MM.1S (cell line): ENCODE measurements around the gene EMP1.

Source experiments
- DNase-seq: peaks from one replicate; pipeline ENCODE4 v3.0.0-alpha.2; 2015
- H2AFZ ChIP-seq: fragments of 300-600 bp; sonication (generic); 2 replicates; pipeline ENCODE4 v1.6.0; 2016; ENCODE audit warnings: antibody characterized with exemption, low read length
- H3F3A ChIP-seq: fragments of 300-600 bp; sonication (generic); 2 replicates; pipeline ENCODE4 v1.6.1; 2016; ENCODE audit warnings: mild to moderate bottlenecking, antibody characterized with exemption, low read length, moderate library complexity, mixed read lengths; ENCODE audit not compliant: insufficient read depth
- H3K27ac ChIP-seq: fragments of 300-600 bp; sonication (generic); 2 replicates; pipeline ENCODE4 v1.5.1; 2016; ENCODE audit warnings: mild to moderate bottlenecking, low read length
- H3K27me3 ChIP-seq: fragments of 300-600 bp; sonication (generic); replicated peaks from 2 replicates; pipeline ENCODE4 v1.6.0; 2016; ENCODE audit warnings: low read length; ENCODE audit not compliant: insufficient read depth
- H3K36me3 ChIP-seq: fragments of 300-600 bp; sonication (generic); replicated peaks from 2 replicates; pipeline ENCODE4 v1.6.1; 2016; ENCODE audit warnings: mild to moderate bottlenecking, low read length, mixed read lengths; ENCODE audit not compliant: insufficient read depth
- H3K4me1 ChIP-seq: fragments of 300-600 bp; sonication (generic); 2 replicates; pipeline ENCODE4 v1.6.1; 2016; ENCODE audit warnings: low read length, mixed read lengths
- H3K4me2 ChIP-seq: fragments of 300-600 bp; sonication (generic); 2 replicates; pipeline ENCODE4 v1.6.0; 2016; ENCODE audit warnings: low read depth, low read length
- H3K4me3 ChIP-seq: fragments of 300-600 bp; sonication (generic); 2 replicates; pipeline ENCODE4 v1.5.1; 2016; ENCODE audit warnings: low read length, mixed read lengths
- H3K79me2 ChIP-seq: fragments of 300-600 bp; sonication (generic); 2 replicates; pipeline ENCODE4 v1.6.1; 2016; ENCODE audit warnings: mixed run types, low read length, mixed read lengths
- H3K9ac ChIP-seq: fragments of 300-600 bp; sonication (generic); 2 replicates; pipeline ENCODE4 v1.6.1; 2016; ENCODE audit warnings: low read length, mixed read lengths
- H3K9me2 ChIP-seq: fragments of 300-600 bp; sonication (generic); replicated peaks from 2 replicates; pipeline ENCODE4 v1.6.1; 2016; ENCODE audit warnings: mild to moderate bottlenecking, low read length, mixed read lengths; ENCODE audit not compliant: insufficient read depth
- H3K9me3 ChIP-seq: fragments of 300-600 bp; sonication (generic); replicated peaks from 2 replicates; pipeline ENCODE4 v1.6.1; 2016; ENCODE audit warnings: mild to moderate bottlenecking, low read length, mixed read lengths; ENCODE audit not compliant: insufficient read depth
- H4K20me1 ChIP-seq: fragments of 300-600 bp; sonication (generic); 2 replicates; pipeline ENCODE4 v1.6.1; 2016; ENCODE audit warnings: mild to moderate bottlenecking, low read length, moderate library complexity, mixed read lengths; ENCODE audit not compliant: insufficient read depth
- CTCF ChIP-seq: fragments of 300-600 bp; sonication (generic); IDR thresholded peaks from 2 replicates; pipeline ENCODE4 v1.5.1; 2016; ENCODE audit warnings: antibody characterized with exemption, low read length, mixed read lengths
- EZH2 ChIP-seq: fragments of 300-600 bp; sonication (generic); optimal IDR thresholded peaks from 2 replicates; pipeline ENCODE3; 2017; ENCODE audit warnings: low read depth, mild to moderate bottlenecking, antibody characterized with exemption, low read length, mixed read lengths
- EZH2phosphoT487 ChIP-seq: fragments of 300-600 bp; sonication (generic); IDR thresholded peaks from 2 replicates; pipeline ENCODE4 v1.6.1; 2018; ENCODE audit warnings: antibody characterized with exemption, low read length

The EMP1 gene

DNA sequence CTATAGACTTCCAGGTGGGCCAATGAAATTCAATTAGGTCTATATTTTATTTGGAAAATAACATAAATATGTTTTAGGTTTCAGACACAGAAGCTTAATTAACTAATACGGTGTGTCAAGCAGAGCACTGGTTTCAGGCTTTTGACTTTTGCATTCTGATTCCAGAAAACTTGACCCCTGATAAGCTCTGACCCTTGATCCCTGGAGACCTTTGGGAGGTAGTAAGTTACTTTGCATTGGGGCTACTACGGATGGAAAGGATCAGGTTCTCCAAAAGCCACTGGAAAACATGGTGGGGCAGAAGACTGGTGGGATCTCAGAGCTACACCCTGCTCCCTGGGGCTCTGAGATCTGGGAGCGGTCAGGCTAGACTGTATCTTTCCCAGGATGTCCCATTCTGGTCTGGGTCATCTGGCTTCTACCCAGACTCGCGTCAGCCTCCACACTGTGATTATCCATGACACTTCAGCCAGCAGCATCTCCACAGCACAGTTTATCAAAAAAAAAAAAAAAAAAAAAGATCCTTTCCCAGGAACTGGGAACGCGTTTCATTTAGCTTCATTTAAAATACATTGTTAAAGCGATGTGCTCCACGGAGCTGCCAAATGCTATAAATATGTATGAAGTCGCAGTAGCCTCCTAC, 17.8 kb upstream of the EMP1 start:
- H3K4me3 ChIP-seq: peak overlapping the region; percentile 62
- no peaks in the 10 kb centered on the region for H3K9me2 ChIP-seq
- no peak for DNase-seq
- no peak overlapping the region for H2AFZ ChIP-seq
- no peak for TF ChIP-seq EZH2
- TF ChIP-seq CTCF: no peak
- TF ChIP-seq EZH2phosphoT487: no peak
- H3K27me3 ChIP-seq: no peaks in the 10 kb centered on the region
- H3K36me3 ChIP-seq: no peaks in the 10 kb centered on the region
- peaks cover 22% of the 10 kb centered on the region for H3F3A ChIP-seq
- H3K79me2 ChIP-seq: no peaks in the 10 kb centered on the region
- no peaks in the 10 kb centered on the region for H4K20me1 ChIP-seq
- H3K9ac ChIP-seq: peak overlapping the region; percentile 71
- no peaks in the 10 kb centered on the region for H3K9me3 ChIP-seq
- peaks cover 24% of the 10 kb centered on the region for H3K4me1 ChIP-seq
- H3K27ac ChIP-seq: peak overlapping the region; percentile 95; the same call in 1 of the 2 replicates
- H3K4me2 ChIP-seq: peak overlapping the region; percentile 85

- H4K20me1 ChIP-seq: no peaks in the 10 kb centered on the region
- TF ChIP-seq EZH2phosphoT487 (no peak), EZH2 (no peak), CTCF (no peak)
- H3K79me2 ChIP-seq: no peaks in the 10 kb centered on the region
- peak overlapping the region; percentile 85 for H3K4me2 ChIP-seq
- H3K9ac ChIP-seq: peak overlapping the region; percentile 71
- H3K27me3 ChIP-seq: no peaks in the 10 kb centered on the region
- peaks cover 14% of the 10 kb centered on the region for H3F3A ChIP-seq
- H3K9me3 ChIP-seq: no peaks in the 10 kb centered on the region
- no peaks in the 10 kb centered on the region for H3K9me2 ChIP-seq
- peak overlapping the region; percentile 95 for H3K27ac ChIP-seq
- peak overlapping the region; percentile 73 for H2AFZ ChIP-seq
- DNase-seq: peak; percentile 96
- H3K36me3 ChIP-seq: no peaks in the 10 kb centered on the region
- H3K4me3 ChIP-seq: peak overlapping the region; percentile 62
- H3K4me1 ChIP-seq: peaks cover 17% of the 10 kb centered on the region
These were observed 17.1 kb upstream of the EMP1 start for GRCh38 chr12:13179211-13180074.

GRCh38 chr12:13181375-13182070, 15.0 kb upstream of the EMP1 start:
- Histone ChIP-seq H3K4me2 (no peak overlapping the region), H4K20me1 (no peaks in the 10 kb centered on the region), H3K4me3 (no peak overlapping the region), H2AFZ (no peak overlapping the region), H3K4me1 (peaks cover 16% of the 10 kb centered on the region), H3K9ac (no peak overlapping the region), H3K27ac (no peak overlapping the region), H3K36me3 (no peaks in the 10 kb centered on the region), H3K9me3 (no peaks in the 10 kb centered on the region), H3F3A (peaks cover 14% of the 10 kb centered on the region), H3K9me2 (no peaks in the 10 kb centered on the region), H3K27me3 (no peaks in the 10 kb centered on the region), H3K79me2 (no peaks in the 10 kb centered on the region)
- DNase-seq: peak; percentile 36
- TF ChIP-seq EZH2: no peak
- TF ChIP-seq EZH2phosphoT487: no peak
- no peak for TF ChIP-seq CTCF
